Activated CD8-positive, alpha-beta memory T cell treated with anti-CD3 and anti-CD28 coated beads for 4 hours (primary cell): ENCODE measurements around the gene GAS7.

ENCODE experiments used
- DNase-seq, 2 donors: peaks; one replicate each; pipeline ENCODE4 v3.0.0-alpha.2; 2020; ENCODE audit warnings: low read depth in 2 of 2

GAS7 gene

DNA sequence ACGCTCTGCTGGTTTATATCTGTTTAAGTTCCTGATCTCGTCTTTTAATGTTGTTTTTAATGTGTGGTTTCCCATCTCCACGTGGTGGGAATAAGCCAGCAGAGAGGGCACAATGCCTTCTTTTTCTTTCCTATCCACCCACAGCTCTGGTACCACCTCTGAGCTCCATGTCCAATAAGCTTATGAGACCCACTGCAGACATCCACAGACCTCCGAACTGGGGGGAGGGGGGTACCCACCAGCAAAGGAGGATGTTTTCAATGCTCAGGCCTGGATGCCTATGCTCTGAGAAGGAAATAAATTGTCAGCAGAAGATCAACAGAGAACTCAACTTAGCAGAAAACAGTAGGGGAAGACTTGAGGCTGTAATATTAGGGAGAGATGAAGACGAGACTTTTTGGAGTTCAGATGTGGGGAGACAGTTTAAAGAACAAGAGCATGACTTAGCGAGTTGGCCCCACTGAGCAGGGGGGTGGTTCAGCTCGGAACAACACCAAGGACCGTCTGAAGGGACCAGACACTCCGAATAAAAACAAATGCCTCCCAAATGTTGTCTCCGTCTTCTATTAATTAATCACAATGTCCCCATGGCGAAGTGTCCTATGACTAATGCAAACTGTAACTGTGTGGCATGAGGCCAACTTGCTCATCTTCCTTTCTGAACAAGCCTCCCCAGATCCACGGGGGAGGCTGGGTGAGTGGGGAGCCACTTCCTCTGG, 62.7 kb downstream of the GAS7 start:
- no peak for DNase-seq

DNA sequence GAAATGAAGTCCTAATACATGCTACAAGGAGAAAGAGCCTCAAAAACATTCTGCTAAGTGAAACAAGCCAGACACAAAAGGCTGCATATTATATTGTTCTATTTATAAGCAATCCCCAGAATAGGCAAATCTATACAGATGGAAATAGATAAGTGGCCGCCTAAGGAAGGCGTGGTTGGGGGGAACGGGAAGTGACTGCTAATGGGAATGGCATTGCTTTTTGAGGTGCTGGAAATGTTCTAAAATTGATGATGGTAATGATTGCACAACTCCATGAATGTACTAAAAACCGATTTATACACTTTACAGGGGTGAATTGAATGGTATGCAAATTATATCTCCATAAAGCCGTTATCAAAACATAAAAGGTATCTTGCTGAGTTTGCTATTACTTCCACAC, 67.7 kb downstream of the GAS7 start:
- DNase-seq = no peak

DNA sequence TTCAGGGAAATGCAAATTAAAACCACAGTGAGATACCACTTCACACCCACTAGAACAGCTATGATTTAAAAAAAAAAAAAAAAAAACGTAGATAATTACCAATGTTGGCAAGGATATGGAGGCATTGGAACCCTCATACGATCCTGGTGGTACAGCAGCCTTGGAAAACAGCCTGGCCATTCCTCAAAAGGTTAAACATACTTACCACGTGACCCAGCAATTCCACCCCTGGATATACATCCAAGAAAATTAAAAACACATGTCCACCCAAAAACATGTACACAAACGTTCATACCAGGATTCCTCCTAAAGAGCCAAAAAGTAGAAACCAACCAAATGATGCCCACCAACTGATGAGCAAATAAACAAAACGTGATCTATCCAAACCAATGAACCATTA, 68.1 kb downstream of the GAS7 start:
- DNase-seq = no peak

DNA sequence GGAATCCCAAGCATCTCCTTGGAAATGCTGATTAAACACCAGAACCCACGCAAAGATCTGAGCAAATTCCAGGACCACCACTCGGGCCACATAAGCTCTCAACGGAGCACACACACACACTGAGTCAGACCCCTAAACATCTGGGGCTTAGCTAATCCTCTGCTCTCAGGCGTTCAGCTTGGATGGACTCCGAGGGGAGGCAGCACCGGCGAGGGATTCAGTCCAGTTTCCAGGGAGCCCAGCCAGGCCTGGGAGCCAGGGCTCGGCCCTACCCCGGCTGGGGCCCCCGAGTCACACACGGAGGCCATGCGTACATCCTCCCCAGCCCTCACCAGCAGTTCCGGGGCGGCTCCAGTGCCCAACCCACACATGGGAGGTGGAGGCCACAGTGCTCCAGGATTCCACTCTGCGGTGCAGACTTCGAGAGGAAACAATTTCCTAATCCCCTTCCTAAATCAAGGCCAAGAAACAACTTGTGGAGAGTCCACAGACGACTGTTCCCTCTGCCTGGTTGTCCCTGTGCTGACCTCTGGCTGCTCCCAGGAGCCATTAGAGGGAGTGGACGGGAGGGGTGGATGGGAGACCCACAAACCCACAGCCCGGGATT, 70.5 kb downstream of the GAS7 start:
- DNase-seq = no peak

DNA sequence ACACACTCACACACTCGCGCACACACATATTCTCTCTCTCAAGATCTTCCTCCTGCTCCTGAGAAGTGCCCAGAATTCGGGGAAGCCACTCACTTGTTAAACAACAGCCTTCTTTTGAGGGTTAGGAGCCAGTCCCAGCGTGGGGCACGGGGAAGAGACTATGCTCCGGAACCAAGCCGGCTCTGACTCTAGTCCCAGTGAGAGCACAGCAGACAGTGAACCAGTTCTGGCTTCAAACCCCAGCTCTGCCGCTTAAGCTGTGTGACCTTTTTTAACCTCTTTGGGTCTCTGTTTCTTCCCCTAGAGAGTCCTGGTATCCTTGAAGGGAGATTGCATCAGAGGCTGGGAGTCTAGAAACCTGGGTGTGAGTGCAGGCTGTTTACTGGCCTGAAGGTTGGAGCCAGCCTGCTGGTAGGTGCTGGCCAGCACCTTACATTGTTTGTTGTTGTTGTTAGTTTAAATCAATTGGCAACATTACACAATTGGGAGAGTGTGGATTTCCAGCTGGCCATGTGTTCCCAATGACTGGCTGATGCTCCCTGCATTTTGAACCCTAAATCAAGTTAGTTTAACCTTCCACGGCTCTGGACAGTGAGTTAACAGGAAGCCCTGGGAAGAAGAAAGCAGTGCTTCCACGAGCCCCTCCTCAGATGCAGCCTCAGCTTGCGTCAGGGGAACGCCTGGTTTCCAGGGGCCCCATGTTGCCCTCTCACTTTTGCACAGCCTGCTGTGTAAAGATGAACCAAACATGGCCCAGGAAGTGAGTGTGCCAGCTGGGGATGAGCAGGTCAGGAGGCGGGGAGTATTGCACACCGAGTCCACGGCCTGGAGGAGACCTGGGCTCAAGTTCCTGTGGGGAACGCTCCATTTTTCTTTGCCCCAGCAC, 71.5 kb downstream of the GAS7 start:
- no peak for DNase-seq

DNA sequence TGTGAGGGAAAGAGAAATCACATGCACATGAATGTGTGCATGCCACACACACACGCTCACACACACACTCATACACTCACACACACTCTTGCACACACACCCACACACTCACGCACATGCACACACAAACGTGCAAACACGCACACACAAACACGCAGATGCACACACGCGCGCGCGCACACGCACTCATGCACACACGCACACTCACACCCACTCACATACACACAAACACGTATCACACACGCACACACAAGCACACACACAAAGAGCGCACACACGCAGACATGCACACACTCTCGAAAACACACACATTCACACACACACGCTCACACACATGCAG, 72.2 kb downstream of the GAS7 start:
- DNase-seq = no peak

DNA sequence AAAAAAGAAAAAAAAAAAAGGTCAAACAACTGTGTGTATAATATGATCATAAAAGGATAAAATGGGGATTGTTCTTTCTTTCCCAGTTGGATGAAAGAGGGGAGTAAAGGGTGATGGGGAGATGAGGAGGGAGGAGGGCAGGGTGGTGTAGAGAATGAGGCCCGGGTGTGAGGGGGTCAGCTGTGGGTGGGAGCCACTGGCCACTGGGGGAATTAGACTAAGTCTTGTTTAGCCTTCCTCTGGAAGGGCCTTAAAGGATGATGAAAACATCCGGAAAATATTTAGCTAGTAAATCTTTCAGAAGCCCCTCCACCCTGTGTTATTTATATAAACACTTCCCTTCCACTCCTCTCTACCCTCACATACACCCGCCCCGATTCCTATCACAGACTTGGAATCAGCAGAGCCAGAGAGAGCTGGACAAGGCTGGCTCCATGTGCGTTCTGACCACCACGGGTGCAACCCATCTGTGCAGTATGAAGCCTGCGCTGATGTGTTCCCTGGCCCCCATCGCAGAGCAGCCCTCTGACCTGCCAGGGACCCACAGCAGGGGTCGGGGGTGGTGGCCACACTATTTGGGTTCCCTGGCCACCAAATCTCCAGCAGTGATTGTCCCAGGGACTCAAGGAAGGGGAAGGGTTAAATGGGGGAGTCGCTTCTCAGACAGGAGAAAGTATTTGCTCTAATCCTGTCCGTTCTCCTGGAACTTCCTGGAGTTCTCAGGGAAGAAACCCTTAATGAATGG, 72.7 kb downstream of the GAS7 start:
- DNase-seq = no peak

DNA sequence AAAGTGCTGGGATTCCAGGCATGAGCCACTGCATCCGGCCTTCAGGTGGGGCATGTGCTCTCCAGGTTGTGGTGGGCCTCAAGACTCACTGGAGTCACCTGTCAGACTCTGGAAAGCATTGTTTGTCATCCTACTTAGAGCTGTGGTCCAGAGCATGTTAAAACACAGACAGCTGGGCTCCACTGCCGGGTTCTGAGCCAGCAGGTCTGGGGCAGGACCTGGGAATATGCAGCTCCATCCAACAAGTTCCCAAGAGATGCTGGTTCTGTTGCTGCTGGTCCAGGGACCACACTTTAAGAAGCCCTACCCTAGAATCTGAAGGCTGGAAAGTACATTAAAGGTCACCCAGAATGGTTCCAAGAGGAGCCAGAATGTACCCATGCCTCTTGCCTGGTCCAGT, 75.3 kb downstream of the GAS7 start:
- no peak for DNase-seq

DNA sequence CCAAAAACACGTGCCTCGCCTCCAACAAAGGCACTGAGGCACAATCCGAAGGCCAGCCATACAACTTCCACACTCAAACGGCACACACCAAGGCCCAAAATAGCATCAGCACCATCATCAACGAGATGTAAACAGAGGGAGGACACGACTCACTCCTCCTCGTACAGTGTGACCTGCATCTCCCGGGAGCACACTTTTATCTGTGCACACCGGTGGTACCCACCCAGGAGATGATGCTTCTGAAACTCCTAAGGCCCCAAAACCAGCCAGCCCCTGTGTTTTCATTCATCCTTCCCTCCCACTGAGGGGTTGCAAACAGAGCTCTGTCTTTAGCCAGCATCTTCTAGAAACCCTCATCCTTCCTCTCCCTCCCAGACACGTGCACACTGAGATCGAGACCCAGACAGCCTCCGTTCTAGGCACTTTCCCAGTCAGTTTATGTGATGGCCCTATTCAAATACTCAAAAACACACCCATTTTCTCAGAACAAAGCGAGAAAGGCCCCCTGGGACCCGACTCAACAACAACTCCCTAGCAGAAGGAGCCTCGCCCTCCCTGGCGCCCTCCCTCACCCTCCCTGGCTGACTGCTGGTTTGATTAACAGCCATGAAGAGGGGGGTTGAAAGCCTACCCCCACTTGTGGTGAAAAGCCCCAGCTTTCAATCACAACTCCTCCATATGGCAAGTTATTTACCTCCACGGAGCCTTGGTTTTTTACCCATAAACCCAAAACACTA, 76.3 kb downstream of the GAS7 start:
- DNase-seq = no peak

DNA sequence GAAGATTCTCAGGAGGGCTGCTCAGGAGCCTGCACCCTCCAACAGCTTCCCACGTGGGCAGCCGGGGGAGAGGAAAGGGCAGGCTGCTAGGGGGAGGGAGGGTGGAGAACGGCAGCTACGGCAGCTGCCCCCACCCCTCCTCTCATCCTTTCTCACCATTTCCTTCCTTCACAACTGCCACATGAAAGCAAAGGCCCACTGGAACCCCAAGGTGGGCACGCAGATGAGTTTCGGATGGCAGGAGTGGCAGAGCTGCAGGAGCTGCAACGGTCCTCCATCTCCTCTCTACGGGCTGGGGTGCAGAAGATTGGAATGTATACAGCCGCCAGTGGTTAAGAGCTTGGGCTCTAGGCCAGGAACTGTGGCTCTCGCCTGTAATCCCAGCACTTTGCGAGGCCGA, 77.7 kb downstream of the GAS7 start:
- DNase-seq = no peak

DNA sequence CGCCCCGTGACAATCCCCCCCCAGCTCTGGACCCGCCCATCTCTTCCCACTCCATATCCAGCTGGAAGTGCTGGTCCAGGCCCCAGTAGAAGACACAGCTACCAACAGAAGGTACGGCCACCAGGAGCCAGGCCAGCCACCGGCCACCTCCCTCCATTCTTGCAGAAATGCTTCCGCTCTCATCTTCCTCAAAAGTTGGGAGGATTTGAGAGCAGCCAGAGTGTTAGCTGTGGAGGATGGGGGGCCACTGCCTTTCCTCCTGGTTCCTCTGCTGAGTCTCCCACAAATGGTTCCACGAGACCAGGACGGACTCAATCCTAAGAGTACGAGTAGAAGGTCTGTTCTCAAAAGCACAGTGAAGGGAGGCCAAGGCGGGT, 78.3 kb downstream of the GAS7 start:
- no peak for DNase-seq

DNA sequence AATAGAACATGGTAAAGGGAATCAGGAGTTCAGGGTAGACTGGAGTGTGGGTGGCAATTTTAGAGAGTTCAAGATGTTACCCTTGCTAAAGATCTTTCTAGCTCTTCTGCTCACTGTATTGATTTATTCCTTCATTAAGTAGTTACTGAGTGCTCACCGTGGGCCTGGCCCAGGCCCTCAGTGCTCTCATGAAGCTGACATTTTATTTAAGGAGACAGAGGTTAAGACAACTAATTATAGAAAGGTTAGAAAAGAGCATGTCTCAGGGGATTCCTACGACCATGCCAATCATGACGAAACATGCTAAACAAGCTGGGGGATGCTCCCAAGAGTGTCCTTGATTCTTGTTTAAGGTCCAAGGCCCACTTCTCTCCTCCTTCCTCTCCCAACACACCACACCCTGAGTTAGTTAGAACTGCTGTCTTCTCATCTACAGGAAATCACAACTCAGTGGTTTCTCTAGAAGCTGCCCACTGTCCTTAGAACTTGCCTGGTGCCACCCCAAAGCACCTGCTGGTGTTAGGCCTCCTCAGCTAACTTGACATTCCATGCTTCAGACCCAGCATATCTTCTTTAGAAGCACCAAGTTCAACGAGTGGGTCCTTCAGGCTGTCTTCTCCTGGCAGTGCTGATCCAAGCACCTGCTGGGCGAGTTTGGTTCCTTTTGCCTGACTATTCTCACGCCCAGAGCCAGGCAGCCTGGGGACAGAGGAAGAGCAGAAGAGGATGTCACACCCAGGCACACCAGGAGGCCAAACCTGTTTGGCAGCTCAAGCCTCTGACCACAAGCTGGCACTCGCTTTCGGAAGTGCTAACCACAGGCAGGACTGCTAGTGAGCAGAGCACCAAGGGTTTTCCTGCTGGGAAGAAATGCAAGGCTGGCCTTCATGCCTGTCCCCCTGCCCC, 79.0 kb downstream of the GAS7 start:
- DNase-seq = no peak

DNA sequence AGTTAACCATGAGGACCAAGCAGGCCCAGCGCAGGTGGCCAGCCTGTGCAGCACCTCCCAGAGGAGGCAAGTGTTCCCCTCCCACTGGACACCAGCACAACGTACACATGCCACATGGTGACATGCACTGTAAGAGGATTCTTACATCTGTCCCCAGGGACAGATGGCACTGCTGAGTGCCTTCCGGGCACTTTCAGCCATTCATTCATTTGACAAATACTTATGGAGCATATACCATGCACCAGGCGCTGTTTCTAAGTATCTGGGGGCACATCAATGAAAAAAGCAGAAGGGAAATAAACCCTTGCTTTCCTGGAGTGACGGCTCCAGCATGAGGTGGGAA, 79.6 kb downstream of the GAS7 start:
- DNase-seq = no peak

DNA sequence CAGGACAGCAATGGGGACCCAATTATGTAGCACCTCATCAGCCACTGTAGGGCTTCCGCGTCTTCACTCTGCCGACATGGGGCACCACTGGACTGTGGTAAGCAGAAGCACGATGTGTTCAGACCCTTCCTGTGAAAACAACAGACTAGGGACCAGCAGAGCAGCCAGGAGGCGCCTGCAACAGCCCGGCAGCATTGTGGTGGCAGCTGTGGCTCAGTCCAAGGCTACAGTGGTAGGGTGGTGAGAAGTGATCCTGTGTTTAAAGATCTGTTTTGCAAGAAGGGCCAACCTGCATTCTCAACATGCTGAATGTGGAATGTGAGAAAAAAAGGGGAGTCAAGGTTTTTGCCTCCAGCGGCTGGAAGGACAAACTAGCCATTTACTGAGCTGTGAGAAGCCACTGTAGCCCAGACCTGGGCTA, 80.8 kb downstream of the GAS7 start:
- no peak for DNase-seq

DNA sequence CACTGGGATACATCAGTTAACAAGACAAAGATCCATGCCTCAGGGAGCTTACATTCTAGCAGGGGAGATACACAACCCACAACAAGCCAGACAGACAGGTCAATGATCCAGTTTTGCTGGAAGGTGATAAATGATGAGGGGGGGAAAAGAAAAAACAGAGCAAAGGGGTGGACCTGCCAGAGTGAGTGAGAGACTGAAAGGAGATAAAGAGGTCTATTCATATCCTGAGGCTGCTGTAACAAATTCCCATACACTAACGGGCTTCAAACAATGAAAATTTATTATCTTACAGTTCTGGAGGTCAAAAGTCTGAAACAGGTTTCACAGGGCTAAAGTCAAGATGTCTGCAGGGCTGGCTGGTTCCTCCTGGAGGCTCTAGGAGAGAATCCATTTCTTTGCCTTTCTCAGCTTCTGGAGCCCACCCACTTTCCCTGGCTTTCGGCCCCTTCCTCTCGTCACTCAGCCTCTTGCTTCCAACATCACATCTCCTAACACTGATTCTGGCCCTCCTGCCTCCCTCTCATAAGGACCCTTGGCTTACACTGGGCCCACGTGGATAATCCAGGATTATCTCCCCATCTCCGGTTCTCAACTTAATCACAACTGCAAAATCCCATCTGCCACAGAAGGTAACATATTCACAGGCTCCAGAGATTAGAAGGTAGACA, 81.5 kb downstream of the GAS7 start:
- DNase-seq = no peak

DNA sequence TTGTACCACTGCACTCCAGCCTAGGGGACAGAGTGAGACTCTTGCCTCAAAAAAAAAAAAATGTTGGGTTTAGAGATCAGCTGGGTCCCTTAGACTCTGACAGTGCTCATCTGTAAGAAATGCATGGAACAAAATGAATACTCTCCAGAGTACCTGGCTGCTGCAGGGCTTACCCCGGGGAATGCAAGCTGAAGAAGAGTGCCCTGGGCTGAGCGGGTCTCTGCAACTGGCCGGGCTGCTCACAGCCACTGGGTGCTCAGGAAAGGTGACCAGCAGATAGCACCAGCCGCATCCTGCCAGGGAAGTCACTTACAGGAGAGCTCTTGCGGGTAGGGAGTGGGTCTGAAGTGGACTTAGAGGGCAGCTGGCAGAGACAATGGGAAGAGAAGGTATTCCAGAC, 82.1 kb downstream of the GAS7 start:
- no peak for DNase-seq

DNA sequence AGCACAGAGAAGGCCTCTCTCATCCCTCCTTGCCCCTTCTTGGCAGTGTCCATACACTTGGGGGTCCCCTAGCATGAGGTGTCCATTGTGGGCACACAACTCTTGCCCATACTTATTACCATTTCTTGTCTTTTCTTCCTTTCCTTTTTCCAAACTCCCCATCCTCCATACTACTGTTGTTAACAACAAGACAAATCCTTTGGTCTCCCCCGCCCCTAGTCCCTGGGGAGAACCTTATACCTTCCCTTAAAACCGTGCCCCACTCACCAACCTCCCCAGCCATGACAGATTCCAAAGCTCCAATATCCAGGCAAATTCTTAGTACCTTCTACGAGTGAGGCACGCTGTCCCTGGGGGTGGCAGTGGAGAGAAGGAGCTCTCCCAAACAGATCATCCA, 82.9 kb downstream of the GAS7 start:
- DNase-seq = no peak

DNA sequence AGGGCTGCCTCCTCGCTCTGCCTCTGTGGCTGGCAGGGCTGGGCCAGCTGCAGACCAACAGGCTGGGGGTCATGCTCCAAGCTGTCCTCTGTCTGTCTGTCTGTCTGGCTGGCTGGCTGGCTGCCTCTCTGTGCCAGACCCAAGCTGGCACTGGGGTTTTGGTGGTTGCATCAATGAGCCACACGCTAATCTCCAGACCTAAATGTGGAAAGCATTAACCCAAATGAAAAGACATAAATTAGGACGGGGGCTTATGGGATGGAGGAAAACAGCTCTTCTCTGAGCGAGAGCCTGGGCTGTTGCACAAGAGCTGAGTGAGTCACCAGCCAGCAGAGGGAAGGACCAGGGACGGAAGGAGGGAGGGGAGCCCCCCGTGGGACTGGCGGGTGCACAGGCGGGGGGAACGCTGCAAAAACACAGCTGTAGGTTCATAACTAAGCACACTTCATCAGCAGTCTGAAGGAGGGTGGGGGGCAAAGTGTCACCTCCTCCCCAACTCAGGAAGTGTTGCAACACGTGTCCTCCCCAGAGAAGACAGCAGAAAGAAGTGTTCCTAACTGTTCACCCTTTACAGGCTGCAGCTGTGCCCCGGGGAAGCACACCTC, 83.4 kb downstream of the GAS7 start:
- peak; percentile 63 to 64 for DNase-seq

DNA sequence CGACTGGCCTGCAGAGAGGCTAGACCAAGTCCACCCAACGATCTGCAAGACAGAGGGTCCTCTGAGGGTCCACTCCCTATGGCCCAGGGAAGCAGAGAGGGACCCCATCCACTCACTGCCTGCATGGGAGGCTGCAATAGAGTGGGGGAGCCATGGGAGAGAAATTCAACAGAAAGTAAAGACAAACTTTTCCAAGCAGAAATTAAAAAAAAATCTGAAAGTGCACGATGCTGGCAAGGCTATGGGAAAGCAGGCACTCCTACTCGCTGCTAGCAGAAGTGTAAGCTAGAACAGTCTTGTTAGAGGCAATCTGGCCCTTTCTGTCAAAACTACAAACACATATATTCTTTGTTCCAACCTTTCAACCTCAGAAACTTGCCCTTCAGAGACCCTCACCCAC, 85.4 kb downstream of the GAS7 start:
- DNase-seq = no peak
